SH-SY5Y (cell line): ENCODE data around the gene CPA4.

Experiments used
- GATA2 ChIP-seq: IDR thresholded peaks from 2 replicates; pipeline ENCODE4 v1.6.1; 2011; ENCODE audit warnings: mild to moderate bottlenecking, low read depth, low read length
- GATA3 ChIP-seq: IDR thresholded peaks from 2 replicates; pipeline ENCODE4 v1.6.1; 2011; ENCODE audit warnings: low read depth, mild to moderate bottlenecking, low read length, moderate library complexity

GRCh38 chr7:130299866-130300265, 6.9 kb downstream of the CPA4 start:
- TF ChIP-seq GATA2 (no peak), GATA3 (no peak)
